H9 (cell line): Measurements from ENCODE around the gene ELF2. TPM values are rescaled to one million over a fixed set of nuclear protein-coding genes. Genes with fewer than 3 reads are reported as not detected.

Source experiments
- DNase-seq: peaks from one replicate; pipeline ENCODE4 v3.0.0-alpha.2; 2017
- H2AFZ ChIP-seq: one replicate; pipeline ENCODE4 v1.6.1; 2013; ENCODE audit warnings: mild to moderate bottlenecking, low read length, control low read depth, moderate library complexity
- H2AK5ac ChIP-seq: 2 replicates; pipeline ENCODE4 v1.6.1; 2013; ENCODE audit warnings: low read length, control low read depth, mixed read lengths; ENCODE audit not compliant: insufficient read length
- H2BK120ac ChIP-seq: one replicate; pipeline ENCODE4 v1.6.1; 2013; ENCODE audit warnings: low read depth, mild to moderate bottlenecking, low read length, control low read depth, inconsistent platforms; ENCODE audit not compliant: poor library complexity, severe bottlenecking
- H2BK12ac ChIP-seq: 2 replicates; pipeline ENCODE4 v1.6.1; 2013; ENCODE audit warnings: low read length, control low read depth, mixed read lengths, low read depth; ENCODE audit not compliant: insufficient read length
- H2BK15ac ChIP-seq: 2 replicates; pipeline ENCODE4 v1.6.1; 2013; ENCODE audit warnings: low read depth, low read length, control low read depth
- H2BK20ac ChIP-seq: one replicate; pipeline ENCODE4 v1.6.1; 2013; ENCODE audit warnings: low read depth, mild to moderate bottlenecking, low read length, control low read depth, inconsistent platforms; ENCODE audit not compliant: poor library complexity, severe bottlenecking
- H2BK5ac ChIP-seq: 2 replicates; pipeline ENCODE4 v1.6.1; 2013; ENCODE audit warnings: low read length, control low read depth, mixed read lengths; ENCODE audit not compliant: insufficient read length
- H3K14ac ChIP-seq: 2 replicates; pipeline ENCODE4 v1.6.1; 2013; ENCODE audit warnings: low read length, control low read depth; ENCODE audit not compliant: insufficient read depth
- H3K18ac ChIP-seq: 2 replicates; pipeline ENCODE4 v1.6.1; 2013; ENCODE audit warnings: low read depth, mild to moderate bottlenecking, mixed read lengths, low read length, control low read depth; ENCODE audit not compliant: insufficient read length
- H3K23ac ChIP-seq: 2 replicates; pipeline ENCODE4 v1.6.1; 2013; ENCODE audit warnings: low read length, control low read depth, mixed read lengths, low read depth; ENCODE audit not compliant: insufficient read length
- H3K23me2 ChIP-seq: 2 replicates; pipeline ENCODE4 v1.6.1; 2013; ENCODE audit warnings: low read depth, mild to moderate bottlenecking, mixed read lengths, low read length, control low read depth; ENCODE audit not compliant: insufficient read length, poor library complexity, severe bottlenecking
- H3K27ac ChIP-seq: 2 replicates; pipeline ENCODE4 v1.5.1; 2013; ENCODE audit warnings: low read length, control low read depth, mixed read lengths, low read depth; ENCODE audit not compliant: insufficient read length
- H3K27me3 ChIP-seq: 2 replicates; pipeline ENCODE4 v1.6.1; 2013; ENCODE audit warnings: low read length, control low read depth, inconsistent platforms; ENCODE audit not compliant: insufficient read depth
- H3K4ac ChIP-seq: 2 replicates; pipeline ENCODE4 v1.6.1; 2013; ENCODE audit warnings: low read depth, mild to moderate bottlenecking, control low read depth, inconsistent platforms, low read length, moderate library complexity
- H3K4me1 ChIP-seq: 2 replicates; pipeline ENCODE4 v1.6.1; 2013; ENCODE audit warnings: low read length, control low read depth, inconsistent platforms; ENCODE audit not compliant: insufficient read depth
- H3K4me2 ChIP-seq: 2 replicates; pipeline ENCODE4 v1.6.1; 2013; ENCODE audit warnings: low read length, control low read depth, mixed read lengths; ENCODE audit not compliant: insufficient read length, insufficient read depth
- H3K56ac ChIP-seq: 2 replicates; pipeline ENCODE4 v1.6.1; 2013; ENCODE audit warnings: low read depth, mild to moderate bottlenecking, mixed read lengths, low read length, control low read depth; ENCODE audit not compliant: insufficient read length
- H3K79me1 ChIP-seq: 2 replicates; pipeline ENCODE4 v1.6.1; 2013; ENCODE audit warnings: low read depth, mild to moderate bottlenecking, moderate library complexity, low read length, control low read depth, inconsistent platforms; ENCODE audit not compliant: insufficient read depth, poor library complexity, severe bottlenecking
- H3K79me2 ChIP-seq: 2 replicates; pipeline ENCODE4 v1.6.1; 2013; ENCODE audit warnings: low read length, control low read depth, inconsistent platforms; ENCODE audit not compliant: insufficient read depth
- H3K9ac ChIP-seq: 2 replicates; pipeline ENCODE4 v1.6.1; 2013; ENCODE audit warnings: low read length, control low read depth, mixed read lengths; ENCODE audit not compliant: insufficient read length; ENCODE audit errors: extremely low read depth
- H3K9me3 ChIP-seq: one replicate; pipeline ENCODE4 v1.6.1; 2013; ENCODE audit warnings: low read depth, low read length, inconsistent platforms; ENCODE audit not compliant: control insufficient read depth
- H3T11ph ChIP-seq: one replicate; pipeline ENCODE4 v1.6.1; 2013; ENCODE audit warnings: mild to moderate bottlenecking, low read length, control low read depth, inconsistent platforms
- H4K20me1 ChIP-seq: one replicate; pipeline ENCODE4 v1.6.1; 2013; ENCODE audit not compliant: control insufficient read depth, insufficient read length, insufficient read depth
- H4K5ac ChIP-seq: 2 replicates; pipeline ENCODE4 v1.6.1; 2013; ENCODE audit warnings: low read depth, mild to moderate bottlenecking, mixed read lengths, low read length, control low read depth; ENCODE audit not compliant: insufficient read length
- H4K8ac ChIP-seq: replicated peaks from 2 replicates; pipeline ENCODE4 v1.6.1; 2013; ENCODE audit warnings: low read length, control low read depth, mixed read lengths, low read depth; ENCODE audit not compliant: insufficient read length
- H4K91ac ChIP-seq: 2 replicates; pipeline ENCODE4 v1.6.1; 2013; ENCODE audit warnings: low read depth, mild to moderate bottlenecking, moderate library complexity, mixed read lengths, low read length, control low read depth; ENCODE audit not compliant: insufficient read length
- H3K27ac Mint-ChIP-seq, 3 experiments: 2 replicates in 2 of 3; 3 replicates in 1 of 3; pipeline ENCODE4 v1.8.0; 2020 to 2021; ENCODE audit warnings: mixed read lengths in 3 of 3, mild to moderate bottlenecking in 1 of 3, moderate library complexity in 1 of 3
- H3K27me3 Mint-ChIP-seq: 2 replicates; pipeline ENCODE4 v1.8.0; 2021; ENCODE audit warnings: low read depth, mild to moderate bottlenecking, moderate library complexity, mixed read lengths
- H3K36me3 Mint-ChIP-seq, 3 experiments: 2 replicates in 2 of 3; 3 replicates in 1 of 3; pipeline ENCODE4 v1.8.0; 2020 to 2021; ENCODE audit warnings: low read depth in 3 of 3, mixed read lengths in 3 of 3; ENCODE audit not compliant: insufficient read depth in 1 of 3
- H3K4me1 Mint-ChIP-seq, 2 experiments: 2 replicates each; pipeline ENCODE4 v1.8.0; 2020; ENCODE audit warnings: mixed read lengths in 2 of 2
- H3K4me3 Mint-ChIP-seq, 2 experiments: 2 replicates in 1 of 2; 3 replicates in 1 of 2; pipeline ENCODE4 v1.8.0; 2020 to 2021; ENCODE audit warnings: mild to moderate bottlenecking in 2 of 2, mixed read lengths in 2 of 2, moderate library complexity in 1 of 2
- H3K9me3 Mint-ChIP-seq, 2 experiments: 2 replicates in 1 of 2; 3 replicates in 1 of 2; pipeline ENCODE4 v1.8.0; 2020; ENCODE audit warnings: mild to moderate bottlenecking in 2 of 2, mixed read lengths in 2 of 2, moderate library complexity in 1 of 2
- WGBS: extraction: QIAGEN DNeasy Blood & Tissue Kit; methylation state at CpG from one replicate; pipeline ENCODE4 v1.1.7; 2013; ENCODE audit warnings: missing lambda C conversion rate, low lambda C conversion rate, mixed read lengths; ENCODE audit not compliant: insufficient read length; ENCODE audit errors: extremely low coverage; 5-methylcytosine and 5-hydroxymethylcytosine counted together
- total RNA-seq: library from RNA; stranded (reverse); gene quantifications from 2 replicates; pipeline ENCODE4 v1.2.1, GENCODE V29; 2021
- TF ChIP-seq, protein P1 (sequence below): fragments of 200-600 bp; sonication (generic); conservative IDR thresholded peaks from 3 replicates; pipeline ENCODE4 v1.8.0; 2021; ENCODE audit warnings: antibody characterized with exemption, mild to moderate bottlenecking

The ELF2 gene
- total RNA-seq, 1 experiment from 2014 or later, result 49.6 TPM

DNA sequence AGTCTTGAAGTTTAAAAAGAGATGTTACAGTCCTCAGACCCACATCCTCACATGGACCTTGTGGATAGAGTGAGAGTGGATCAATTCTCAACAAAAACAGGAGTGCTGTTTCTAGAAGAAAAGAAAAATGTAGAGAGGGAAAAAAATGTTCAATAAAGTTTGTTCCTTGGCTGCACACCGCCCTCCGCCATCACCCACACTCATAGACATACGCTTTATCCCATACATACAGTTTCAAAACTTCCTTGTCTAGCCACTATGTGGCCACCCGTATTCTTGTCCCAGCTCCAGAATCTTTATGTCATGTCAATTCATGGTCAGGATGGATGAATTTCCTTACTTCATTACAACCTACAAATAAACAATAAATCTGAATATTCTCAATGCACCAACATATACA is 23.5 kb upstream of the ELF2 start:
- Histone ChIP-seq H4K91ac (no peak overlapping the region), H3K79me1 (no peaks in the 10 kb centered on the region), H3K4me2 (no peak overlapping the region), H3K4ac (no peak overlapping the region), H2BK20ac (no peak overlapping the region), H2BK15ac (no peak overlapping the region), H3K18ac (no peak overlapping the region), H3T11ph (no peak overlapping the region), H3K27ac (no peak overlapping the region), H2BK12ac (no peak overlapping the region), H3K56ac (no peak overlapping the region), H4K8ac (no peak overlapping the region), H3K23me2 (no peaks in the 10 kb centered on the region), H2BK5ac (no peak overlapping the region), H4K20me1 (no peaks in the 10 kb centered on the region), H2AK5ac (no peak overlapping the region), H4K5ac (no peak overlapping the region), H3K23ac (no peak overlapping the region), H3K9ac (no peak overlapping the region), H3K9me3 (no peaks in the 10 kb centered on the region), H3K14ac (no peak overlapping the region), H3K4me1 (no peaks in the 10 kb centered on the region), H3K79me2 (no peaks in the 10 kb centered on the region), H3K27me3 (no peaks in the 10 kb centered on the region), H2AFZ (no peak overlapping the region), H2BK120ac (no peak overlapping the region)
- Mint-ChIP-seq H3K27ac (no peak overlapping the region), H3K9me3 (peaks cover 11 to 13% of the 10 kb centered on the region in 2 experiments), H3K27me3 (no peaks in the 10 kb centered on the region), H3K4me3 (no peak overlapping the region), H3K36me3 (peaks cover 0 to 11% (median 6%) of the 10 kb centered on the region in 3 experiments; a peak in 5 of 7 replicates), H3K4me1 (peaks cover 6 to 8% of the 10 kb centered on the region in 2 experiments)
- no peak for DNase-seq
- TF ChIP-seq, protein P1, sequence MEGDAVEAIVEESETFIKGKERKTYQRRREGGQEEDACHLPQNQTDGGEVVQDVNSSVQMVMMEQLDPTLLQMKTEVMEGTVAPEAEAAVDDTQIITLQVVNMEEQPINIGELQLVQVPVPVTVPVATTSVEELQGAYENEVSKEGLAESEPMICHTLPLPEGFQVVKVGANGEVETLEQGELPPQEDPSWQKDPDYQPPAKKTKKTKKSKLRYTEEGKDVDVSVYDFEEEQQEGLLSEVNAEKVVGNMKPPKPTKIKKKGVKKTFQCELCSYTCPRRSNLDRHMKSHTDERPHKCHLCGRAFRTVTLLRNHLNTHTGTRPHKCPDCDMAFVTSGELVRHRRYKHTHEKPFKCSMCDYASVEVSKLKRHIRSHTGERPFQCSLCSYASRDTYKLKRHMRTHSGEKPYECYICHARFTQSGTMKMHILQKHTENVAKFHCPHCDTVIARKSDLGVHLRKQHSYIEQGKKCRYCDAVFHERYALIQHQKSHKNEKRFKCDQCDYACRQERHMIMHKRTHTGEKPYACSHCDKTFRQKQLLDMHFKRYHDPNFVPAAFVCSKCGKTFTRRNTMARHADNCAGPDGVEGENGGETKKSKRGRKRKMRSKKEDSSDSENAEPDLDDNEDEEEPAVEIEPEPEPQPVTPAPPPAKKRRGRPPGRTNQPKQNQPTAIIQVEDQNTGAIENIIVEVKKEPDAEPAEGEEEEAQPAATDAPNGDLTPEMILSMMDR, result no peak
- WGBS, result no CpG with 5 or more reads among the region's 4 CpGs
